ENCODE results near the gene ELK4. TPM values are rescaled to one million over a fixed set of nuclear protein-coding genes. Genes with fewer than 3 reads are reported as not detected.

Gene ELK4
- total and polyA plus RNA-seq, 2 of the 13 experiments (the other 11 are each of a cell fraction or from before 2014, with no cell fraction given), result 8.3 to 13.1 TPM

GRCh38 chr1:205591522-205592351, 40.1 kb downstream of the ELK4 start (continued):
- TF ChIP-seq ZBTB2 (CRISPR knock-in tag; IDR thresholded peaks at IDR 0.05; ENCODE audit: low read depth), result no peak
- no peak for TF ChIP-seq PREB (CRISPR knock-in tag; IDR thresholded peaks at IDR 0.05)
- TF ChIP-seq RAD21 (CRISPR knock-in tag; IDR thresholded peaks at IDR 0.05), result peak; percentile 99
- TF ChIP-seq ZFP90 (CRISPR knock-in tag; IDR thresholded peaks at IDR 0.05; ENCODE audit: borderline replicate concordance), result peak; percentile 37; the same call in 1 of the 2 replicates
- TF ChIP-seq ATF5 (CRISPR knock-in tag; IDR thresholded peaks at IDR 0.05; ENCODE audit: low read depth), result no peak
- no peak for TF ChIP-seq ZNF563 (CRISPR knock-in tag; IDR thresholded peaks at IDR 0.05)
- peak; percentile 43 for TF ChIP-seq ASH2L (IDR thresholded peaks at IDR 0.05; ENCODE audit: insufficient read length, low read depth, low read length)
- peak; percentile 80; the same call in 1 of the 2 replicates for TF ChIP-seq ZNF292 (CRISPR knock-in tag; IDR thresholded peaks at IDR 0.05; ENCODE audit: borderline replicate concordance, low read depth)
- no peak for TF ChIP-seq STAT6 (CRISPR knock-in tag; IDR thresholded peaks at IDR 0.05; ENCODE audit: borderline replicate concordance)
- TF ChIP-seq ZNF850 (CRISPR knock-in tag; conservative IDR thresholded peaks at IDR 0.05), result no peak
- peak; percentile 33; the same call in 1 of the 2 replicates for TF ChIP-seq FOSL2 (CRISPR knock-in tag; IDR thresholded peaks at IDR 0.05)
- no peak for TF ChIP-seq NPAS2 (CRISPR knock-in tag; IDR thresholded peaks at IDR 0.05; ENCODE audit: borderline replicate concordance)
- no peak for TF ChIP-seq ZNF558 (CRISPR knock-in tag; IDR thresholded peaks at IDR 0.05; ENCODE audit: borderline replicate concordance)
- no peak for TF ChIP-seq ZBTB49 (CRISPR knock-in tag; IDR thresholded peaks at IDR 0.05; ENCODE audit: borderline replicate concordance)
- TF ChIP-seq RELA (CRISPR knock-in tag; IDR thresholded peaks at IDR 0.05), result no peak
- 0 out of 2 replicates have a peak, but pooled peaks have one; percentile 66 for TF ChIP-seq ZBTB34 (CRISPR knock-in tag; IDR thresholded peaks at IDR 0.05)
- TF ChIP-seq PRMT3 (CRISPR knock-in tag; IDR thresholded peaks at IDR 0.05; ENCODE audit: borderline replicate concordance, low read depth), result no peak
- TF ChIP-seq SPEN (CRISPR knock-in tag; IDR thresholded peaks at IDR 0.05; ENCODE audit: low read depth), result peak; percentile 73
